Measurements from ENCODE around the gene AKAP6.

The AKAP6 gene

GRCh38 chr14:32637582-32637981, 308.5 kb downstream of the AKAP6 start:
- in situ Hi-C loops (cut with HindIII; ENCODE audit: low sequenced_read_pairs): no loop called here

- in situ Hi-C loops (cut with HindIII; ENCODE audit: low sequenced_read_pairs): no loop called here
Observed at GRCh38 chr14:32639208-32639607, 310.1 kb downstream of the AKAP6 start.

- in situ Hi-C loops (cut with HindIII; ENCODE audit: low sequenced_read_pairs): no loop called here
Observed at GRCh38 chr14:32645551-32645950, 316.5 kb downstream of the AKAP6 start.

GRCh38 chr14:32648434-32648833, 319.3 kb downstream of the AKAP6 start:
- in situ Hi-C loops (cut with HindIII; ENCODE audit: low sequenced_read_pairs): no loop called here

GRCh38 chr14:32650030-32650429, 320.9 kb downstream of the AKAP6 start:
- in situ Hi-C loops (cut with HindIII; ENCODE audit: low sequenced_read_pairs): no loop called here

GRCh38 chr14:32650665-32651064, 321.6 kb downstream of the AKAP6 start:
- in situ Hi-C loops (cut with HindIII; ENCODE audit: low sequenced_read_pairs): no loop called here

GRCh38 chr14:32654106-32654505, 325.0 kb downstream of the AKAP6 start:
- in situ Hi-C loops (cut with HindIII; ENCODE audit: low sequenced_read_pairs): no loop called here

GRCh38 chr14:32656601-32657000, 327.5 kb downstream of the AKAP6 start:
- in situ Hi-C loops (cut with HindIII; ENCODE audit: low sequenced_read_pairs): no loop called here

GRCh38 chr14:32657081-32657480, 328.0 kb downstream of the AKAP6 start:
- in situ Hi-C loops (cut with HindIII; ENCODE audit: low sequenced_read_pairs): no loop called here

GRCh38 chr14:32661216-32661615, 332.1 kb downstream of the AKAP6 start:
- in situ Hi-C loops (cut with HindIII; ENCODE audit: low sequenced_read_pairs): no loop called here

- in situ Hi-C loops (cut with HindIII; ENCODE audit: low sequenced_read_pairs): no loop called here
Observed at GRCh38 chr14:32662211-32662610, 333.1 kb downstream of the AKAP6 start.

GRCh38 chr14:32666308-32666707, 337.2 kb downstream of the AKAP6 start:
- in situ Hi-C loops (cut with HindIII; ENCODE audit: low sequenced_read_pairs): no loop called here

- in situ Hi-C loops (cut with HindIII; ENCODE audit: low sequenced_read_pairs): no loop called here
Observed at GRCh38 chr14:32667287-32667686, 338.2 kb downstream of the AKAP6 start.

- in situ Hi-C loops (cut with HindIII; ENCODE audit: low sequenced_read_pairs): no loop called here
Observed at GRCh38 chr14:32667791-32668190, 338.7 kb downstream of the AKAP6 start.

- in situ Hi-C loops (cut with HindIII; ENCODE audit: low sequenced_read_pairs): no loop called here
Observed at GRCh38 chr14:32669391-32669790, 340.3 kb downstream of the AKAP6 start.

GRCh38 chr14:32675433-32675832, 346.3 kb downstream of the AKAP6 start:
- in situ Hi-C loops (cut with HindIII; ENCODE audit: low sequenced_read_pairs): no loop called here

GRCh38 chr14:32677129-32677780, 348.2 kb downstream of the AKAP6 start:
- in situ Hi-C loops (cut with HindIII; ENCODE audit: low sequenced_read_pairs): no loop called here

GRCh38 chr14:32678088-32678487, 349.0 kb downstream of the AKAP6 start:
- in situ Hi-C loops (cut with HindIII; ENCODE audit: low sequenced_read_pairs): no loop called here

GRCh38 chr14:32679927-32680612, 351.0 kb downstream of the AKAP6 start:
- in situ Hi-C loops (cut with HindIII; ENCODE audit: low sequenced_read_pairs): no loop called here

GRCh38 chr14:32681598-32681997, 352.5 kb downstream of the AKAP6 start:
- in situ Hi-C loops (cut with HindIII; ENCODE audit: low sequenced_read_pairs): no loop called here

- in situ Hi-C loops (cut with HindIII; ENCODE audit: low sequenced_read_pairs): no loop called here
Observed at GRCh38 chr14:32682214-32682613, 353.1 kb downstream of the AKAP6 start.

- in situ Hi-C loops (cut with HindIII; ENCODE audit: low sequenced_read_pairs): no loop called here
Observed at GRCh38 chr14:32683679-32684078, 354.6 kb downstream of the AKAP6 start.

GRCh38 chr14:32688941-32689340, 359.8 kb downstream of the AKAP6 start:
- in situ Hi-C loops (cut with HindIII; ENCODE audit: low sequenced_read_pairs): no loop called here

Measured in DLD1 (cell line).